K562 (cell line): ENCODE measurements around the gene BTBD1. TPM values are rescaled to one million over a fixed set of nuclear protein-coding genes. Genes with fewer than 3 reads are reported as not detected.

ENCODE experiments used
- MCM5 ChIP-seq: fragments of 450-650 bp; IDR thresholded peaks from 2 replicates; pipeline ENCODE4 v1.6.1; 2016; ENCODE audit warnings: low read depth
- MYC ChIP-seq, 2 experiments: fragments of 250-450 bp in 1 of 2; sonication (Bioruptor Pico) in 1 of 2; IDR thresholded peaks; 2 replicates each; pipeline versions ENCODE4 v1.5.1 to v1.6.1; 2012 to 2021; ENCODE audit warnings: low read depth in 2 of 2, borderline replicate concordance in 1 of 2, improper control_type of control experiment in 1 of 2, low read length in 1 of 2, mild to moderate bottlenecking in 1 of 2, moderate library complexity in 1 of 2
- NR2C1 ChIP-seq, 2 experiments: fragments of 450-650 bp; IDR thresholded peaks; 2 replicates each; pipeline ENCODE4 v1.6.1; 2017; ENCODE audit warnings: mild to moderate bottlenecking in 2 of 2, antibody characterized with exemption in 1 of 2, inconsistent platforms in 1 of 2, missing compliant biosample characterization in 1 of 2, missing genetic modification characterization in 1 of 2
- PHF8 ChIP-seq: fragments of 200-600 bp; sonication (generic); IDR thresholded peaks from 2 replicates; pipeline ENCODE4 v1.6.1; 2012; ENCODE audit warnings: mixed run types, mild to moderate bottlenecking, inconsistent platforms, low read length, moderate library complexity, borderline replicate concordance
- RAD21 ChIP-seq, 2 experiments: fragments of 250-450 bp in 1 of 2; fragments of 450-650 bp in 1 of 2; sonication (Bioruptor Pico) in 1 of 2; formaldehyde crosslinking in 1 of 2; IDR thresholded peaks in 1 of 2; conservative IDR thresholded peaks in 1 of 2; 2 replicates each; pipeline versions ENCODE4 v1.4.0 to v1.8.0; 2020 to 2022; ENCODE audit warnings: mild to moderate bottlenecking in 2 of 2, moderate library complexity in 1 of 2
- TBP ChIP-seq: optimal IDR thresholded peaks from 2 replicates; pipeline ENCODE3; 2011; ENCODE audit warnings: low read depth, low read length, improper control_type of control experiment
- TCF3 ChIP-seq: sonication (generic); formaldehyde crosslinking; IDR thresholded peaks from 2 replicates; pipeline ENCODE4 v1.4.0; 2020; ENCODE audit warnings: mild to moderate bottlenecking, missing genetic modification reagents
- THRB ChIP-seq: fragments of 450-650 bp; formaldehyde crosslinking; conservative IDR thresholded peaks from 2 replicates; pipeline ENCODE4 v1.4.0; 2022; ENCODE audit warnings: mild to moderate bottlenecking, missing genetic modification characterization
- XRCC3 ChIP-seq: fragments of 450-650 bp; IDR thresholded peaks from 2 replicates; pipeline ENCODE4 v1.6.1; 2017; ENCODE audit warnings: mild to moderate bottlenecking, moderate library complexity
- ZBTB12 ChIP-seq: fragments of 250-450 bp; sonication (Bioruptor Pico); IDR thresholded peaks from 2 replicates; pipeline ENCODE4 v1.4.0; 2020
- ZBTB26 ChIP-seq: fragments of 450-650 bp; formaldehyde crosslinking; IDR thresholded peaks from 2 replicates; pipeline ENCODE4 v1.4.0; 2022; ENCODE audit warnings: missing genetic modification characterization
- polyA plus RNA-seq, 8 experiments: library from polyadenylated mRNA; depleted of rRNA in 4 of 8; stranded (reverse) in 5 of 8; unstranded in 3 of 8; fragments of >200 nt; fragmentation: Nextera tagmentation in 2 of 8; fragmentation: Illumina TruSeq in 1 of 8; extraction: Ambion mirVana in 2 of 8; extraction: Trizol in 1 of 8; gene quantifications; 2 replicates each; pipeline versions ENCODE4 v1.2.1 to v1.2.3, GENCODE V29; 2011 to 2014; ENCODE audit warnings: inconsistent platforms in 1 of 8, missing spikeins in 1 of 8
- total RNA-seq, 7 experiments: library from RNA; depleted of rRNA in 6 of 7; stranded (reverse); fragments of >200 nt in 6 of 7; fragmentation: Illumina TruSeq in 2 of 7; extraction: Trizol in 2 of 7; gene quantifications; 2 replicates each; pipeline versions ENCODE4 v1.2.1 to v1.2.3, GENCODE V29; 2011 to 2021; ENCODE audit warnings: low replicate concordance in 1 of 7
- TF ChIP-seq, protein P1 (sequence below): sonication (generic); formaldehyde crosslinking; IDR thresholded peaks from 2 replicates; pipeline ENCODE4 v1.8.0; 2022; ENCODE audit warnings: missing genetic modification reagents, mild to moderate bottlenecking, borderline replicate concordance
- TF ChIP-seq, protein P2 (sequence below): sonication (generic); formaldehyde crosslinking; IDR thresholded peaks from 2 replicates; pipeline ENCODE4 v1.8.0; 2022; ENCODE audit warnings: mild to moderate bottlenecking, missing genetic modification reagents
- TF ChIP-seq, protein P3 (sequence below), 2 experiments: fragments of 150-350 bp in 1 of 2; IDR thresholded peaks; 2 replicates each; pipeline ENCODE4 v1.6.1; 2012 to 2016; ENCODE audit warnings: low read depth in 2 of 2, low read length in 2 of 2, mild to moderate bottlenecking in 1 of 2, moderate library complexity in 1 of 2

BTBD1 gene
- total and polyA plus RNA-seq, 9 of the 15 experiments (the other 6 are each of a cell fraction or from before 2014, with no cell fraction given) = 19.4 to 106 (median 90.4) TPM

DNA sequence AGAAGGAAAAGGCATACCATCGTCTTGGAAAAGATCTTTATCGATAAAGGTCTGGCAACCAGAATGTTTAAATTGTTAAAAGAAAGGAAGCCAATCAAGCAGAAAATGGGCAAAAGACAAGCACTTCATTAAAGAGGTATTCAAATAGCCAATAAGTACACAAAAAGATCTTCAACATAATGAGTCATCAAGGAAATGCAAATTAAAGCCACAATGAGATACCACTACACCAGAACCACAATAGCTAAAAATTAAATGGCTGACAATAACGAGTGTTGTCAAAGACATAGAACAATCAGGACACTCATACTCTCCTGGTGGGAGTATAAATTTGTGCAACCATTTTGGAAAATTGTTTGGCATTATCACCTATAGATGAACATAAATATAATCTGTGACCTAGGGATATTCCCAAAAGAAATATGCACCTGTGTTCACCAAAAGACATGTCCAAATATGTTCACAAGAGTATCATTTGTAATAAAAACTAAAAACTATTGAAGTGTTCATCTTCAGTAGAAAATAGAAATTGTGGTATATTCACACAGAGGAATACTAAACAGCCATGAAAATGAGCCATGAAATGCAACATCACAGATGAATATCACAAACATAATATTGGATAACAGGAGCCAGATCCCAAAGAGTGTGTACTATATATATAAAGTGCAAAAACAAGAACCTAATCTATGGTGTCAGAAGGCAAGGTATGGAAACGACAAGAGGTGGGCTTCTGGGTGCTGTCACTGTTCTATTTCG is 14.4 kb upstream of the BTBD1 start (continued):
- TF ChIP-seq ZBTB12 (CRISPR knock-in tag) (no peak), THRB (CRISPR knock-in tag) (no peak), PHF8 (no peak), XRCC3 (no peak), ZBTB26 (CRISPR knock-in tag) (no peak), MYC (IDR thresholded peaks at IDR 0.05; ENCODE audit: low read depth, low read length) (no peak), MYC (CRISPR knock-in tag; IDR thresholded peaks at IDR 0.05; ENCODE audit: borderline replicate concordance, low read depth) (no peak), TCF3 (no peak), RAD21 (CRISPR knock-in tag; conservative IDR thresholded peaks at IDR 0.05 in 1 of 2, IDR thresholded peaks at IDR 0.05 in 1 of 2) (no peak), TBP (no peak), MCM5 (no peak), NR2C1 (IDR thresholded peaks at IDR 0.05) (no peak), NR2C1 (tag; IDR thresholded peaks at IDR 0.05) (no peak)
- TF ChIP-seq, protein P1, sequence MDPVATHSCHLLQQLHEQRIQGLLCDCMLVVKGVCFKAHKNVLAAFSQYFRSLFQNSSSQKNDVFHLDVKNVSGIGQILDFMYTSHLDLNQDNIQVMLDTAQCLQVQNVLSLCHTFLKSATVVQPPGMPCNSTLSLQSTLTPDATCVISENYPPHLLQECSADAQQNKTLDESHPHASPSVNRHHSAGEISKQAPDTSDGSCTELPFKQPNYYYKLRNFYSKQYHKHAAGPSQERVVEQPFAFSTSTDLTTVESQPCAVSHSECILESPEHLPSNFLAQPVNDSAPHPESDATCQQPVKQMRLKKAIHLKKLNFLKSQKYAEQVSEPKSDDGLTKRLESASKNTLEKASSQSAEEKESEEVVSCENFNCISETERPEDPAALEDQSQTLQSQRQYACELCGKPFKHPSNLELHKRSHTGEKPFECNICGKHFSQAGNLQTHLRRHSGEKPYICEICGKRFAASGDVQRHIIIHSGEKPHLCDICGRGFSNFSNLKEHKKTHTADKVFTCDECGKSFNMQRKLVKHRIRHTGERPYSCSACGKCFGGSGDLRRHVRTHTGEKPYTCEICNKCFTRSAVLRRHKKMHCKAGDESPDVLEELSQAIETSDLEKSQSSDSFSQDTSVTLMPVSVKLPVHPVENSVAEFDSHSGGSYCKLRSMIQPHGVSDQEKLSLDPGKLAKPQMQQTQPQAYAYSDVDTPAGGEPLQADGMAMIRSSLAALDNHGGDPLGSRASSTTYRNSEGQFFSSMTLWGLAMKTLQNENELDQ = no peak
- TF ChIP-seq, protein P2, sequence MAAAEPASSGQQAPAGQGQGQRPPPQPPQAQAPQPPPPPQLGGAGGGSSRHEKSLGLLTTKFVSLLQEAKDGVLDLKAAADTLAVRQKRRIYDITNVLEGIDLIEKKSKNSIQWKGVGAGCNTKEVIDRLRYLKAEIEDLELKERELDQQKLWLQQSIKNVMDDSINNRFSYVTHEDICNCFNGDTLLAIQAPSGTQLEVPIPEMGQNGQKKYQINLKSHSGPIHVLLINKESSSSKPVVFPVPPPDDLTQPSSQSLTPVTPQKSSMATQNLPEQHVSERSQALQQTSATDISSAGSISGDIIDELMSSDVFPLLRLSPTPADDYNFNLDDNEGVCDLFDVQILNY (CRISPR knock-in tag) = no peak
- TF ChIP-seq, protein P3, sequence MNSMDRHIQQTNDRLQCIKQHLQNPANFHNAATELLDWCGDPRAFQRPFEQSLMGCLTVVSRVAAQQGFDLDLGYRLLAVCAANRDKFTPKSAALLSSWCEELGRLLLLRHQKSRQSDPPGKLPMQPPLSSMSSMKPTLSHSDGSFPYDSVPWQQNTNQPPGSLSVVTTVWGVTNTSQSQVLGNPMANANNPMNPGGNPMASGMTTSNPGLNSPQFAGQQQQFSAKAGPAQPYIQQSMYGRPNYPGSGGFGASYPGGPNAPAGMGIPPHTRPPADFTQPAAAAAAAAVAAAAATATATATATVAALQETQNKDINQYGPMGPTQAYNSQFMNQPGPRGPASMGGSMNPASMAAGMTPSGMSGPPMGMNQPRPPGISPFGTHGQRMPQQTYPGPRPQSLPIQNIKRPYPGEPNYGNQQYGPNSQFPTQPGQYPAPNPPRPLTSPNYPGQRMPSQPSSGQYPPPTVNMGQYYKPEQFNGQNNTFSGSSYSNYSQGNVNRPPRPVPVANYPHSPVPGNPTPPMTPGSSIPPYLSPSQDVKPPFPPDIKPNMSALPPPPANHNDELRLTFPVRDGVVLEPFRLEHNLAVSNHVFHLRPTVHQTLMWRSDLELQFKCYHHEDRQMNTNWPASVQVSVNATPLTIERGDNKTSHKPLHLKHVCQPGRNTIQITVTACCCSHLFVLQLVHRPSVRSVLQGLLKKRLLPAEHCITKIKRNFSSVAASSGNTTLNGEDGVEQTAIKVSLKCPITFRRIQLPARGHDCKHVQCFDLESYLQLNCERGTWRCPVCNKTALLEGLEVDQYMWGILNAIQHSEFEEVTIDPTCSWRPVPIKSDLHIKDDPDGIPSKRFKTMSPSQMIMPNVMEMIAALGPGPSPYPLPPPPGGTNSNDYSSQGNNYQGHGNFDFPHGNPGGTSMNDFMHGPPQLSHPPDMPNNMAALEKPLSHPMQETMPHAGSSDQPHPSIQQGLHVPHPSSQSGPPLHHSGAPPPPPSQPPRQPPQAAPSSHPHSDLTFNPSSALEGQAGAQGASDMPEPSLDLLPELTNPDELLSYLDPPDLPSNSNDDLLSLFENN (IDR thresholded peaks at IDR 0.05; ENCODE audit: low read depth in 2 of 2, low read length in 2 of 2) = no peak
